HepG2 (cell line): ENCODE results near the gene KLK10. TPM values are rescaled to one million over a fixed set of nuclear protein-coding genes. Genes with fewer than 3 reads are reported as not detected.

Experiments used
- ATAC-seq: fragments of 200-7000 bp; cut with Tn5 transposase; 3 replicates; pipeline ENCODE4 v1.9.1; 2020; ENCODE audit warnings: mild to moderate bottlenecking, moderate library complexity
- BruUV-seq: library from RNA; stranded (reverse); fragments of 400-500 nt; replicated peaks from 2 replicates; lab custom pipeline; 2021; lab: Mats Ljungman, UMichigan
- CTCF ChIA-PET: fragments of 300-600 bp; formaldehyde crosslinking; extraction: SDS; loops from one replicate; lab custom pipeline; 2021; ENCODE audit warnings: low total read pairs, inconsistent platforms, low intra/inter-chr PET ratio; lab: Yijun Ruan, JAX
- POLR2A ChIA-PET: fragments of 350-600 bp; sonication (Branson Sonifier 250); formaldehyde crosslinking; loops from one replicate; lab custom pipeline; 2020; ENCODE audit warnings: antibody characterized with exemption, inconsistent platforms; lab: Yijun Ruan, JAX
- DNase-seq: peaks from one replicate; pipeline ENCODE4 v3.0.0-alpha.2; 2015; ENCODE audit warnings: low spot score
- FAIRE-seq: peaks from 3 replicates; lab custom pipeline; 2011; peaks lifted over from hg19 to GRCh38; lab: Jason Lieb, UNC
- H2AFZ ChIP-seq: one replicate; pipeline ENCODE4 v1.6.1; 2011; ENCODE audit warnings: low read length, inconsistent platforms
- H3K27ac ChIP-seq: fragments of 300-600 bp; 3 replicates; pipeline ENCODE4 v1.8.0; 2011; ENCODE audit warnings: mixed run types, mild to moderate bottlenecking, mixed read lengths, low read length, inconsistent platforms; ENCODE audit not compliant: insufficient read depth; ENCODE audit errors: extremely low read length
- H3K27me3 ChIP-seq, 2 experiments: fragments of 200-600 bp in 1 of 2; 2 replicates in 1 of 2; 3 replicates in 1 of 2; pipeline versions ENCODE4 v1.6.0 to v1.8.0; 2011; ENCODE audit warnings: low read length in 2 of 2, mild to moderate bottlenecking in 2 of 2, moderate library complexity in 2 of 2, inconsistent platforms in 1 of 2; ENCODE audit not compliant: insufficient read depth in 2 of 2, control insufficient read depth in 1 of 2
- H3K36me3 ChIP-seq, 2 experiments: fragments of 200-600 bp in 1 of 2; replicated peaks in 1 of 2; 2 replicates in 1 of 2; 3 replicates in 1 of 2; pipeline versions ENCODE4 v1.5.1 to v1.8.0; 2011; ENCODE audit warnings: low read length in 2 of 2, inconsistent platforms in 1 of 2; ENCODE audit not compliant: insufficient read depth in 2 of 2, control insufficient read depth in 1 of 2
- H3K4me1 ChIP-seq: 2 replicates; pipeline ENCODE4 v1.5.1; 2012; ENCODE audit warnings: low read length, inconsistent platforms; ENCODE audit not compliant: insufficient read depth
- H3K4me2 ChIP-seq: 2 replicates; pipeline ENCODE4 v1.6.0; 2011; ENCODE audit warnings: low read depth, low read length, inconsistent platforms
- H3K4me3 ChIP-seq, 3 experiments: fragments of 200-600 bp in 1 of 3; sonication (generic), shearing (Covaris generic) in 1 of 3; replicated peaks in 1 of 3; 2 replicates each; pipeline ENCODE4 v1.5.1; 2011 to 2016; ENCODE audit warnings: low read length in 3 of 3, inconsistent platforms in 2 of 3, low read depth in 2 of 3, mild to moderate bottlenecking in 2 of 3, control low read depth in 1 of 3, mixed read lengths in 1 of 3; ENCODE audit not compliant: insufficient read depth in 1 of 3
- H3K79me2 ChIP-seq: one replicate; pipeline ENCODE4 v1.6.1; 2011; ENCODE audit warnings: low read length, inconsistent platforms; ENCODE audit not compliant: insufficient read depth
- H3K9ac ChIP-seq: 2 replicates; pipeline ENCODE4 v1.6.0; 2011; ENCODE audit warnings: mild to moderate bottlenecking, low read depth, low read length, inconsistent platforms; ENCODE audit not compliant: insufficient read depth
- H3K9me3 ChIP-seq: 2 replicates; pipeline ENCODE4 v1.5.1; 2012; ENCODE audit warnings: mild to moderate bottlenecking, low read length
- H4K20me1 ChIP-seq: 2 replicates; pipeline ENCODE4 v1.6.0; 2011; ENCODE audit warnings: inconsistent platforms, mild to moderate bottlenecking, low read length, moderate library complexity; ENCODE audit not compliant: insufficient read depth
- FLYWCH1 ChIP-seq: sonication (generic); formaldehyde crosslinking; IDR thresholded peaks from 2 replicates; pipeline ENCODE4 v1.8.1; 2023; ENCODE audit warnings: mild to moderate bottlenecking, missing genetic modification reagents
- HOXA9 ChIP-seq: sonication (generic); formaldehyde crosslinking; IDR thresholded peaks from 2 replicates; pipeline ENCODE4 v1.8.1; 2022; ENCODE audit warnings: missing genetic modification reagents, mild to moderate bottlenecking, moderate library complexity, borderline replicate concordance
- THAP9 ChIP-seq: sonication (generic); formaldehyde crosslinking; IDR thresholded peaks from 2 replicates; pipeline ENCODE4; 2020; ENCODE audit warnings: missing genetic modification reagents, mild to moderate bottlenecking, borderline replicate concordance
- ZNF260 ChIP-seq: sonication (generic); formaldehyde crosslinking; IDR thresholded peaks from 2 replicates; pipeline ENCODE4 v1.4.0; 2020; ENCODE audit warnings: missing genetic modification reagents, low read depth, mild to moderate bottlenecking, borderline replicate concordance
- ZNF280D ChIP-seq: sonication (generic); formaldehyde crosslinking; IDR thresholded peaks from 2 replicates; pipeline ENCODE4 v1.5.1; 2020; ENCODE audit warnings: mild to moderate bottlenecking, missing genetic modification reagents
- ZNF296 ChIP-seq: sonication (generic); formaldehyde crosslinking; conservative IDR thresholded peaks from 2 replicates; pipeline ENCODE4 v1.5.0; 2020; ENCODE audit warnings: mild to moderate bottlenecking, missing genetic modification reagents
- whole genome bisulfite sequencing: methylation state at CpG from one replicate; pipeline ENCODE4 v1.1.6; 2017; ENCODE audit warnings: low lambda C conversion rate; 5-methylcytosine and 5-hydroxymethylcytosine counted together
- in situ Hi-C: cut with HindIII; loops from 2 replicates; pipeline ENCODE4 v1.10.0; 2017; ENCODE audit warnings: low pct_unique_long_range_greater_than_20kb; ENCODE audit not compliant: extremely low pct_ligation_motif_present
- intact Hi-C: fragments of 100-400 bp; cut with micrococcal nuclease; formaldehyde crosslinking; loops from one replicate; pipeline ENCODE4 v1.10.0; 2022; ENCODE audit not compliant: unreplicated experiment
- polyA plus RNA-seq, 8 experiments: library from polyadenylated mRNA; depleted of rRNA in 3 of 8; stranded (reverse) in 7 of 8; unstranded in 1 of 8; fragments of >200 nt; fragmentation: Illumina TruSeq in 4 of 8; extraction: Trizol in 4 of 8; gene quantifications; 2 replicates each; pipeline versions ENCODE4 v1.2.1 to v1.2.3, GENCODE V29; 2011 to 2016; ENCODE audit warnings: low read depth in 4 of 8, missing spikeins in 1 of 8, mixed read lengths in 1 of 8; ENCODE audit not compliant: insufficient read depth in 1 of 8
- total RNA-seq, 5 experiments: library from RNA; depleted of rRNA; stranded (reverse); fragments of >200 nt; fragmentation: Illumina TruSeq; extraction: Trizol; gene quantifications; 2 replicates each; pipeline ENCODE4 v1.2.3, GENCODE V29; 2016; ENCODE audit warnings: low read depth in 1 of 5
- TF ChIP-seq, protein P1 (sequence below): sonication (generic); formaldehyde crosslinking; IDR thresholded peaks from 2 replicates; pipeline ENCODE4 v1.4.0; 2020; ENCODE audit warnings: missing genetic modification reagents

The KLK10 gene
- total and polyA plus RNA-seq, 2 of the 13 experiments (the other 11 are each of a cell fraction or from before 2014, with no cell fraction given): not detected

GRCh38 chr19:51031220-51031879 lies 11.8 kb upstream of the KLK10 start (continued):
- no peak for TF ChIP-seq THAP9 (CRISPR knock-in tag)
- TF ChIP-seq ZNF260 (CRISPR knock-in tag): no peak
- no peak for TF ChIP-seq HOXA9
- TF ChIP-seq FLYWCH1: no peak
- no peak for TF ChIP-seq ZNF296

DNA sequence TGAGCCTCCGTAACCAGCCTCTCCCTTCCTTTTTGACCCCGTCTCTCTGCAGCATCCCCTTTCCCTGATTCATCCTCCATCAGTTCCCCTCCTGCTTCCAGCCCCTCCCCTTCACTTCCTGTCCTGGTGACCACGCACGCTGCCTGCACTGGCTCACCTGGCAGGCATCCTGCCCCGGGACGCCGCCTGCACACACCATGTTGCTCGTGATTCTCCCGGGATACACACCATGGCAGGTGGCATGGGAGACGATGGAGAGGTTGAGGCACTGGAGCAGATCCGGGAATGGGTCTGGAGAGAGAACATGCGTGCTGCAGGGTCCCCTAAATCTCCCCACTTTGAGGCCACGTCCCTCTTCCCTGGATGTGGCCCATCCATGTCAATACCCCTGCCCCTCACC lies 11.1 kb upstream of the KLK10 start:
- no peaks in the 10 kb centered on the region for H4K20me1 ChIP-seq
- FAIRE-seq: no peak
- intact Hi-C loops: no loop called here
- H3K4me1 ChIP-seq: no peaks in the 10 kb centered on the region
- POLR2A ChIA-PET: no interaction called here
- H3K4me2 ChIP-seq: no peak overlapping the region
- no peaks in the 10 kb centered on the region for H3K9me3 ChIP-seq
- TF ChIP-seq, protein P1, sequence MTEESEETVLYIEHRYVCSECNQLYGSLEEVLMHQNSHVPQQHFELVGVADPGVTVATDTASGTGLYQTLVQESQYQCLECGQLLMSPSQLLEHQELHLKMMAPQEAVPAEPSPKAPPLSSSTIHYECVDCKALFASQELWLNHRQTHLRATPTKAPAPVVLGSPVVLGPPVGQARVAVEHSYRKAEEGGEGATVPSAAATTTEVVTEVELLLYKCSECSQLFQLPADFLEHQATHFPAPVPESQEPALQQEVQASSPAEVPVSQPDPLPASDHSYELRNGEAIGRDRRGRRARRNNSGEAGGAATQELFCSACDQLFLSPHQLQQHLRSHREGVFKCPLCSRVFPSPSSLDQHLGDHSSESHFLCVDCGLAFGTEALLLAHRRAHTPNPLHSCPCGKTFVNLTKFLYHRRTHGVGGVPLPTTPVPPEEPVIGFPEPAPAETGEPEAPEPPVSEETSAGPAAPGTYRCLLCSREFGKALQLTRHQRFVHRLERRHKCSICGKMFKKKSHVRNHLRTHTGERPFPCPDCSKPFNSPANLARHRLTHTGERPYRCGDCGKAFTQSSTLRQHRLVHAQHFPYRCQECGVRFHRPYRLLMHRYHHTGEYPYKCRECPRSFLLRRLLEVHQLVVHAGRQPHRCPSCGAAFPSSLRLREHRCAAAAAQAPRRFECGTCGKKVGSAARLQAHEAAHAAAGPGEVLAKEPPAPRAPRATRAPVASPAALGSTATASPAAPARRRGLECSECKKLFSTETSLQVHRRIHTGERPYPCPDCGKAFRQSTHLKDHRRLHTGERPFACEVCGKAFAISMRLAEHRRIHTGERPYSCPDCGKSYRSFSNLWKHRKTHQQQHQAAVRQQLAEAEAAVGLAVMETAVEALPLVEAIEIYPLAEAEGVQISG (CRISPR knock-in tag): no peak
- TF ChIP-seq ZNF280D (CRISPR knock-in tag): no peak
- TF ChIP-seq, all 625 proteins: peak for 0
- ATAC-seq: no peak
- DNase-seq: no peak
- Histone ChIP-seq H3K36me3 (no peaks in the 10 kb centered on the region), H3K79me2 (no peaks in the 10 kb centered on the region), H3K9ac (no peak overlapping the region), H3K4me3 (no peak overlapping the region), H3K27ac (no peak overlapping the region), H3K27me3 (peaks cover 8 to 39% of the 10 kb centered on the region in 2 experiments; a peak in 4 of 5 replicates), H2AFZ (no peak overlapping the region)
- CTCF ChIA-PET: no interaction called here
- no TSS peak for BruUV-seq
- in situ Hi-C loops: no loop called here
- 28% methylated on average over 13 of the region's 13 CpGs for WGBS
